Liver (tissue), 9 donors: Measurements from ENCODE around the gene DUSP21. TPM values are rescaled to one million over a fixed set of nuclear protein-coding genes. Genes with fewer than 3 reads are reported as not detected.
A peak's percentile ranks its signal among the peaks of the same experiment; 100 is the strongest.

ENCODE experiments used
- DNase-seq: peaks from one replicate; pipeline ENCODE4 v3.0.0-alpha.2; 2017; ENCODE audit warnings: low spot score
- H3K27ac ChIP-seq, 2 donors: one replicate each; pipeline ENCODE4 v1.7.0; 2013; ENCODE audit warnings: inconsistent platforms in 2 of 2, low read length in 2 of 2, control low read depth in 1 of 2, low read depth in 1 of 2, mild to moderate bottlenecking in 1 of 2
- H3K27me3 ChIP-seq, 4 donors: one replicate each; pipeline versions ENCODE4 v1.6.1 to v1.7.0; 2013; ENCODE audit warnings: low read length in 3 of 4, inconsistent platforms in 1 of 4, mild to moderate bottlenecking in 1 of 4, moderate library complexity in 1 of 4; ENCODE audit not compliant: control insufficient read depth in 4 of 4, insufficient read depth in 4 of 4
- H3K36me3 ChIP-seq, 4 donors: one replicate each; pipeline versions ENCODE4 v1.6.1 to v1.7.0; 2013; ENCODE audit warnings: low read length in 3 of 4, mild to moderate bottlenecking in 3 of 4, low read depth in 1 of 4, moderate library complexity in 1 of 4; ENCODE audit not compliant: control insufficient read depth in 4 of 4, insufficient read depth in 3 of 4
- H3K4me1 ChIP-seq, 4 donors: one replicate each; pipeline versions ENCODE4 v1.6.1 to v1.7.0; 2013; ENCODE audit warnings: low read length in 3 of 4, mild to moderate bottlenecking in 3 of 4, moderate library complexity in 1 of 4; ENCODE audit not compliant: control insufficient read depth in 4 of 4, insufficient read depth in 4 of 4
- H3K4me3 ChIP-seq, 3 donors: one replicate each; pipeline versions ENCODE4 v1.6.1 to v1.7.0; 2013; ENCODE audit warnings: low read length in 3 of 3, control low read depth in 1 of 3, low read depth in 1 of 3, mild to moderate bottlenecking in 1 of 3
- H3K9ac ChIP-seq, 2 donors: one replicate each; pipeline ENCODE4 v1.7.0; 2013; ENCODE audit warnings: low read length in 2 of 2, mild to moderate bottlenecking in 2 of 2, moderate library complexity in 2 of 2, control low read depth in 1 of 2, low read depth in 1 of 2
- H3K9me3 ChIP-seq, 4 donors: one replicate each; pipeline versions ENCODE4 v1.6.1 to v1.7.0; 2013; ENCODE audit warnings: low read length in 3 of 4; ENCODE audit not compliant: control insufficient read depth in 4 of 4
- ATF3 ChIP-seq: IDR thresholded peaks from 2 replicates; pipeline ENCODE4 v1.6.1; 2016; ENCODE audit warnings: antibody characterized with exemption
- CTCF ChIP-seq: fragments of 150-350 bp; IDR thresholded peaks from 2 replicates; pipeline ENCODE4 v1.5.1; 2017; ENCODE audit warnings: improper control_type of control experiment, low read depth, low read length; ENCODE audit not compliant: missing input control
- EGR1 ChIP-seq, 2 donors: IDR thresholded peaks; 2 replicates each; pipeline ENCODE4 v1.6.1; 2016 to 2018; ENCODE audit warnings: antibody characterized with exemption in 2 of 2, low read depth in 2 of 2
- FOXA1 ChIP-seq: IDR thresholded peaks from 2 replicates; pipeline ENCODE4 v1.6.1; 2016; ENCODE audit warnings: antibody characterized with exemption
- FOXA2 ChIP-seq: IDR thresholded peaks from 2 replicates; pipeline ENCODE4 v1.6.1; 2016; ENCODE audit warnings: antibody characterized with exemption
- GABPA ChIP-seq, 2 donors: IDR thresholded peaks in 1 of 2; conservative IDR thresholded peaks in 1 of 2; 2 replicates each; pipeline ENCODE4 v1.6.1; 2016; ENCODE audit warnings: antibody characterized with exemption in 2 of 2, mild to moderate bottlenecking in 1 of 2, moderate library complexity in 1 of 2
- HNF4A ChIP-seq, 2 donors: conservative IDR thresholded peaks; 2 replicates each; pipeline ENCODE4 v1.6.1; 2016; ENCODE audit warnings: antibody characterized with exemption in 2 of 2, mild to moderate bottlenecking in 2 of 2
- JUND ChIP-seq, 2 donors: IDR thresholded peaks; 2 replicates each; pipeline ENCODE4 v1.6.1; 2016; ENCODE audit warnings: antibody characterized with exemption in 2 of 2
- MAX ChIP-seq: IDR thresholded peaks from 2 replicates; pipeline ENCODE4 v1.6.1; 2016; ENCODE audit warnings: antibody characterized with exemption
- NR2F2 ChIP-seq: IDR thresholded peaks from 2 replicates; pipeline ENCODE4 v1.6.1; 2016; ENCODE audit warnings: antibody characterized with exemption
- RAD21 ChIP-seq, 2 donors: IDR thresholded peaks; 2 replicates each; pipeline ENCODE4 v1.6.1; 2016; ENCODE audit warnings: antibody characterized with exemption in 2 of 2, mild to moderate bottlenecking in 2 of 2
- REST ChIP-seq: IDR thresholded peaks from 2 replicates; pipeline ENCODE4 v1.6.1; 2016; ENCODE audit warnings: antibody characterized with exemption, mild to moderate bottlenecking
- RXRA ChIP-seq, 2 donors: IDR thresholded peaks; 2 replicates each; pipeline ENCODE4 v1.6.1; 2017 to 2018; ENCODE audit warnings: antibody characterized with exemption in 2 of 2, mild to moderate bottlenecking in 1 of 2
- SP1 ChIP-seq: IDR thresholded peaks from 2 replicates; pipeline ENCODE4 v1.6.1; 2018; ENCODE audit warnings: antibody characterized with exemption, mild to moderate bottlenecking
- TAF1 ChIP-seq: conservative IDR thresholded peaks from 2 replicates; pipeline ENCODE4 v1.6.1; 2016; ENCODE audit warnings: antibody characterized with exemption, mild to moderate bottlenecking
- YY1 ChIP-seq: IDR thresholded peaks from 2 replicates; pipeline ENCODE4 v1.6.1; 2016; ENCODE audit warnings: antibody characterized with exemption, mild to moderate bottlenecking
- ZBTB33 ChIP-seq: IDR thresholded peaks from 2 replicates; pipeline ENCODE4 v1.6.1; 2016; ENCODE audit warnings: antibody characterized with exemption
- WGBS: extraction: QIAGEN DNeasy Blood & Tissue Kit; methylation state at CpG from one replicate; pipeline ENCODE4 v1.1.7; 2013; 5-methylcytosine and 5-hydroxymethylcytosine counted together
- polyA plus RNA-seq, 2 donors: library from polyadenylated mRNA; stranded (reverse) in 1 of 2; unstranded in 1 of 2; fragments of 200-250 nt in 1 of 2; fragments of >200 nt in 1 of 2; fragmentation: Nextera tagmentation in 1 of 2; extraction: Ambion mirVana in 1 of 2; gene quantifications; one replicate each; pipeline versions ENCODE4 v1.2.1 to v1.2.3, GENCODE V29; 2013 to 2015
- total RNA-seq, 2 donors: library from RNA; depleted of rRNA; stranded (reverse); fragments of >200 nt; gene quantifications; one replicate each; pipeline ENCODE4 v1.2.3, GENCODE V29; 2014
- donor health status: healthy.
- donor health status: healthy.
- donor health status: healthy.
- donor health status: healthy.
- donor health status: healthy.

The DUSP21 gene
- total and polyA plus RNA-seq, 4 donors: 1.6 TPM; not detected in 3

- Histone ChIP-seq H3K27me3 (no peaks in the 10 kb centered on the region), H3K27ac (peak within 1 kb of the TSS; percentile 100), H3K4me1 (peaks cover 0 to 26% (median 17%) of the 10 kb centered on the region in 4 donors), H3K9ac (peak within 1 kb of the TSS; percentile 48 to 93), H3K36me3 (no peaks in the 10 kb centered on the region), H3K9me3 (no peaks in the 10 kb centered on the region), H3K4me3 (peak within 1 kb of the TSS; percentile 84 to 95 (median 90))
- WGBS: under 1% methylated on average over 61 of the region's 61 CpGs
- peak; percentile 96 for DNase-seq
- TF ChIP-seq GABPA (IDR thresholded peaks at IDR 0.05 in 1 of 2, conservative IDR thresholded peaks at IDR 0.05 in 1 of 2) (peak in 1 of 2 donors; percentile 47), REST (peak; percentile 38), JUND (IDR thresholded peaks at IDR 0.05) (no peak), FOXA1 (peak; percentile 60), FOXA2 (peak; percentile 76), RXRA (IDR thresholded peaks at IDR 0.05) (peak; percentile 11 to 32), YY1 (peak; percentile 23), ZBTB33 (peak; percentile 28), NR2F2 (no peak), HNF4A (conservative IDR thresholded peaks at IDR 0.05) (peak in 1 of 2 donors; percentile 41), EGR1 (IDR thresholded peaks at IDR 0.05; ENCODE audit: low read depth in 2 of 2) (no peak), TAF1 (peak; percentile 57), RAD21 (IDR thresholded peaks at IDR 0.05) (peak in 1 of 2 donors; percentile 47), SP1 (peak; percentile 86)
Observed at GRCh38 chrX:44872821-44873414, 29.1 kb downstream of the DUSP21 start, which contains the start of gene KDM6A. Gene KDM6A (plus strand): TSS chrX:44873188. CDS start chrX:44873552, 364 bp downstream.

- TF ChIP-seq CTCF (no peak), JUND (IDR thresholded peaks at IDR 0.05) (no peak), ATF3 (no peak), SP1 (no peak), FOXA1 (no peak), RXRA (IDR thresholded peaks at IDR 0.05) (no peak), YY1 (peak; percentile 82), EGR1 (IDR thresholded peaks at IDR 0.05; ENCODE audit: low read depth in 2 of 2) (no peak), MAX (no peak), TAF1 (peak; percentile 23), ZBTB33 (no peak), RAD21 (IDR thresholded peaks at IDR 0.05) (peak in 1 of 2 donors; percentile 30), FOXA2 (no peak), HNF4A (conservative IDR thresholded peaks at IDR 0.05) (no peak)
- peaks cover 0 to 27% (median 19%) of the 10 kb centered on the region in 4 donors for H3K4me1 ChIP-seq
- H3K27ac ChIP-seq: peak overlapping the region; percentile 100
- H3K27me3 ChIP-seq: no peaks in the 10 kb centered on the region
- peak overlapping the region; percentile 48 to 93 for H3K9ac ChIP-seq
- WGBS: under 1% methylated on average over 99 of the region's 99 CpGs
- DNase-seq: peak; percentile 49
- no peaks in the 10 kb centered on the region for H3K36me3 ChIP-seq
- H3K4me3 ChIP-seq: peak overlapping the region; percentile 71 to 95 (median 90)
- no peaks in the 10 kb centered on the region for H3K9me3 ChIP-seq
Observed at GRCh38 chrX:44873415-44874276, 29.8 kb downstream of the DUSP21 start.
